ENCODE results near the gene GLRX. TPM values are rescaled to one million over a fixed set of nuclear protein-coding genes. Genes with fewer than 3 reads are reported as not detected.

Gene GLRX
- polyA plus RNA-seq, 1 experiment: 295 TPM

GRCh38 chr5:95797301-95797700 is 25.2 kb downstream of the GLRX start:
- Histone ChIP-seq H3K36me3 (ENCODE audit: control insufficient read depth, insufficient read depth, low read length) (peaks cover 8% of the 10 kb centered on the region), H3K27me3 (ENCODE audit: control insufficient read depth, insufficient read depth, low read length) (no peaks in the 10 kb centered on the region), H3K4me3 (ENCODE audit: low read depth, low read length) (no peak overlapping the region)
- ChIA-PET POLR2A (no interaction called here), CTCF (interaction anchor here (0.6 to 0.9 kb wide), 2 partner anchors 16 to 37 kb away, joined by 3 read pairs; no protein-coding TSS in a partner anchor)
- DNase-seq (ENCODE audit: low read depth): no peak
- no peak for TF ChIP-seq CTCF (IDR thresholded peaks at IDR 0.05; ENCODE audit: insufficient read depth, low read depth, low read length)

DNA sequence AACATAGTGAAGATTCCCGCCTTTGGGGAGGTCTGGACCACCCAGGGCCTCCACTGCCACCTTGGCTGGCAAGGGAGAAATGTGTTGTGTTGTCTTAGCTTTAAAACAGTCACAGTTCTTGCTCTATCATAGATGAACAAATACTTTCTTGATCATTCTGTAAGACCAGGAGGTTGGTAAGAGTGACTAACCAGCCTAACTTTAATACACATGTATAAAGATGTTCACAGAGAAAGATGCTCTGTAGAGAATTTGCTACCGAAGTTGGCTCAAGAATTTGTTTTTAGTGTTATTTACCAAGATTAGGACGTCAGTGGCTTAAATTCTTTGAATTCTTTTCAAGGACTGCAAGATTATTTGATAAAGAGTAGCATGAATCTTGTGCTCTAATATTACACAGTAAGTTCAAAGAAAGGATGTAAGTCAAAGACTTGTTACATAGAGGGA is 28.4 kb downstream of the GLRX start:
- TF ChIP-seq CTCF (IDR thresholded peaks at IDR 0.05; ENCODE audit: insufficient read depth, low read depth, low read length): no peak
- ChIA-PET POLR2A (no interaction called here), CTCF (no interaction called here)
- Histone ChIP-seq H3K27me3 (ENCODE audit: control insufficient read depth, insufficient read depth, low read length) (no peaks in the 10 kb centered on the region), H3K4me3 (ENCODE audit: low read depth, low read length) (no peak overlapping the region), H3K36me3 (ENCODE audit: control insufficient read depth, insufficient read depth, low read length) (peaks cover 13% of the 10 kb centered on the region)
- peak; percentile 60 for DNase-seq (ENCODE audit: low read depth)

DNA sequence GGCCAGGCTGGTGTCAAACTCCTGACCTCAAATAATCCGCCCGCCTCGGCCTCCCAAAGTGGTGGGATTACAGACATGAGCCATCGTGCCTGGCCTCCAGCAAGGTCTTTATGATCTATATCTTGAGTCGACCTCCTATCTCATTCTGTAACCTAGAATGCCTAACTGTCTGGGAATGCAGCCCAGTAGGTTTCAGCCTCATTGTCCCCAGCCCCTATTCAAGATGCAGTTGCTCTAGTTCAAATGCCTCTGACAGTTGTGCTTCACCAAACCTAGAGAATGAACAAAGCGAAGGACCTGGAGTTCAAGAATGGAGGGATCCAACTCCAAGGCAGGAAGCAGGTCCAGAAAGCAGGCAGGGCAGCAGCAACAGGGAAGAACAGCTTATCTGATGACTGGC is 30.8 kb downstream of the GLRX start:
- ChIA-PET POLR2A (no interaction called here), CTCF (interaction anchor here (0.7 to 4.6 kb wide), 3 partner anchors 10 to 55 kb away, joined by 3 to 27 read pairs (median 3); no protein-coding TSS in a partner anchor)
- Histone ChIP-seq H3K27me3 (ENCODE audit: control insufficient read depth, insufficient read depth, low read length) (no peaks in the 10 kb centered on the region), H3K36me3 (ENCODE audit: control insufficient read depth, insufficient read depth, low read length) (peaks cover 13% of the 10 kb centered on the region), H3K4me3 (ENCODE audit: low read depth, low read length) (no peak overlapping the region)
- no peak for TF ChIP-seq CTCF (IDR thresholded peaks at IDR 0.05; ENCODE audit: insufficient read depth, low read depth, low read length)
- DNase-seq (ENCODE audit: low read depth): no peak

- DNase-seq (ENCODE audit: low read depth): no peak
- TF ChIP-seq CTCF (IDR thresholded peaks at IDR 0.05; ENCODE audit: insufficient read depth, low read depth, low read length): no peak
- ChIA-PET POLR2A (no interaction called here), CTCF (interaction anchor here (0.8 kb wide), 1 partner anchor 62 kb away, joined by 3 read pairs; no protein-coding TSS in a partner anchor)
- Histone ChIP-seq H3K27me3 (ENCODE audit: control insufficient read depth, insufficient read depth, low read length) (no peaks in the 10 kb centered on the region), H3K4me3 (ENCODE audit: low read depth, low read length) (no peak overlapping the region), H3K36me3 (ENCODE audit: control insufficient read depth, insufficient read depth, low read length) (peaks cover 12% of the 10 kb centered on the region; the same call in 1 of the 2 replicates)
Observed at GRCh38 chr5:95788493-95788892, 34.0 kb downstream of the GLRX start.

- ChIA-PET CTCF (interaction anchor here (0.6 to 9.5 kb wide), 6 partner anchors 16 to 123 kb away, joined by 3 to 176 read pairs (median 3); no protein-coding TSS in a partner anchor), POLR2A (interaction anchor here (0.6 to 1.0 kb wide), 4 partner anchors 31 to 61 kb away, joined by 3 to 4 read pairs (median 4); no protein-coding TSS in a partner anchor)
- no peak for TF ChIP-seq CTCF (IDR thresholded peaks at IDR 0.05; ENCODE audit: insufficient read depth, low read depth, low read length)
- H3K4me3 ChIP-seq (ENCODE audit: low read depth, low read length): no peak overlapping the region
- no peaks in the 10 kb centered on the region for H3K27me3 ChIP-seq (ENCODE audit: control insufficient read depth, insufficient read depth, low read length)
- no peak for DNase-seq (ENCODE audit: low read depth)
- H3K36me3 ChIP-seq (ENCODE audit: control insufficient read depth, insufficient read depth, low read length): peaks cover 13% of the 10 kb centered on the region; the same call in 1 of the 2 replicates
Observed at GRCh38 chr5:95786821-95787418, 35.6 kb downstream of the GLRX start.
